GM12878 (cell line): ENCODE results near the gene SMIM9. TPM values are rescaled to one million over a fixed set of nuclear protein-coding genes. Genes with fewer than 3 reads are reported as not detected.
"Not testable (repeated sequence)": the region's sequence is repeated elsewhere in the genome, so short reads cannot be mapped to it uniquely, and the experiment has no call there.

Source experiments
- ATAC-seq: fragments of 200-7000 bp; cut with Tn5 transposase; 3 replicates; pipeline ENCODE4 v1.9.1; 2020; ENCODE audit warnings: mild to moderate bottlenecking, moderate library complexity
- BruUV-seq: library from RNA; stranded (reverse); fragments of 400-500 nt; replicated peaks from 2 replicates; lab custom pipeline; 2021; lab: Mats Ljungman, UMichigan
- CTCF ChIA-PET: fragments of 300-600 bp; sonication (Branson Sonifier 250); formaldehyde crosslinking; extraction: SDS; loops from one replicate; lab custom pipeline; 2021; ENCODE audit warnings: inconsistent platforms; lab: Yijun Ruan, JAX
- POLR2A ChIA-PET: fragments of 350-600 bp; formaldehyde crosslinking; extraction: SDS; loops from one replicate; lab custom pipeline; 2021; ENCODE audit warnings: inconsistent platforms; lab: Charles Lee
- RAD21 ChIA-PET: fragments of 300-600 bp; sonication (Branson Sonifier 250); formaldehyde crosslinking; loops from one replicate; lab custom pipeline; 2023; ENCODE audit warnings: antibody characterized with exemption; ENCODE audit not compliant: unreplicated experiment; lab: Charles Lee
- SMC1A ChIA-PET: fragments of 300-600 bp; sonication (Branson Sonifier 250); formaldehyde crosslinking; loops from one replicate; lab custom pipeline; 2023; ENCODE audit not compliant: unreplicated experiment, uncharacterized antibody; lab: Charles Lee
- DNase-seq: peaks from one replicate; pipeline ENCODE4 v3.0.0-alpha.2; 2011; ENCODE audit warnings: low read depth, low spot score
- FAIRE-seq: peaks from 3 replicates; lab custom pipeline; 2011; peaks lifted over from hg19 to GRCh38; lab: Jason Lieb, UNC
- H2AFZ ChIP-seq: 2 replicates; pipeline ENCODE4 v1.6.0; 2011; ENCODE audit warnings: low read depth, low read length, control low read depth; ENCODE audit not compliant: control insufficient read depth
- H3K27ac ChIP-seq: 2 replicates; pipeline ENCODE4 v1.5.1; 2011; ENCODE audit warnings: control low read depth; ENCODE audit not compliant: control insufficient read depth, insufficient read depth
- H3K27me3 ChIP-seq, 2 experiments: replicated peaks in 1 of 2; 2 replicates each; pipeline versions ENCODE4 v1.6.0 to v1.6.1; 2011; ENCODE audit warnings: low read length in 1 of 2; ENCODE audit not compliant: control insufficient read depth in 2 of 2, insufficient read depth in 2 of 2
- H3K36me3 ChIP-seq, 2 experiments: 2 replicates each; pipeline ENCODE4 v1.5.1; 2011; ENCODE audit warnings: low read length in 1 of 2; ENCODE audit not compliant: control insufficient read depth in 2 of 2, insufficient read depth in 2 of 2
- H3K4me1 ChIP-seq: 2 replicates; pipeline ENCODE4 v1.6.1; 2011; ENCODE audit warnings: mild to moderate bottlenecking, low read length, moderate library complexity, mixed read lengths; ENCODE audit not compliant: control insufficient read depth, insufficient read depth
- H3K4me2 ChIP-seq: 2 replicates; pipeline ENCODE4 v1.6.0; 2011; ENCODE audit warnings: control low read depth; ENCODE audit not compliant: control insufficient read depth, insufficient read depth
- H3K4me3 ChIP-seq: fragments of 200-600 bp; sonication (generic); 2 replicates; pipeline ENCODE4 v1.5.1; 2016
- H3K79me2 ChIP-seq: 2 replicates; pipeline ENCODE4 v1.6.0; 2011; ENCODE audit warnings: low read length; ENCODE audit not compliant: control insufficient read depth, insufficient read depth
- H3K9ac ChIP-seq: 2 replicates; pipeline ENCODE4 v1.8.0; 2011; ENCODE audit warnings: low read length, control low read depth, mixed read lengths; ENCODE audit not compliant: control insufficient read depth, insufficient read depth
- H3K9me3 ChIP-seq: replicated peaks from 3 replicates; pipeline ENCODE4 v1.5.1; 2011; ENCODE audit warnings: mild to moderate bottlenecking, low read length; ENCODE audit not compliant: control insufficient read depth, insufficient read depth
- H4K20me1 ChIP-seq: 2 replicates; pipeline ENCODE4 v1.6.0; 2011; ENCODE audit not compliant: control insufficient read depth, insufficient read depth
- MLLT1 ChIP-seq: fragments of 450-650 bp; IDR thresholded peaks from 2 replicates; pipeline ENCODE4 v1.6.1; 2016; ENCODE audit warnings: mild to moderate bottlenecking
- WGBS: methylation state at CpG from one replicate; pipeline ENCODE4 v1.1.6; 2016; ENCODE audit warnings: low lambda C conversion rate; ENCODE audit not compliant: insufficient replicate concordance, insufficient coverage; ENCODE audit errors: missing lambda C conversion rate; 5-methylcytosine and 5-hydroxymethylcytosine counted together
- in situ Hi-C: fragments of 300-500 bp; cut with MboI; formaldehyde crosslinking; loops from 9 replicates; pipeline ENCODE4 v1.14.3; 2018; ENCODE audit warnings: mixed read lengths
- intact Hi-C: fragments of 100-400 bp; cut with micrococcal nuclease; formaldehyde crosslinking; loops from one replicate; pipeline ENCODE4 v1.14.2; 2022; ENCODE audit not compliant: unreplicated experiment
- polyA plus RNA-seq, 11 experiments: library from polyadenylated mRNA; depleted of rRNA in 4 of 11; unstranded in 6 of 11; stranded (reverse) in 5 of 11; fragments of >200 nt; fragmentation: Nextera tagmentation in 4 of 11; fragmentation: Illumina TruSeq in 1 of 11; extraction: Ambion mirVana in 4 of 11; extraction: Trizol in 1 of 11; gene quantifications; 1 replicate in 1 of 11; 2 replicates in 10 of 11; pipeline versions ENCODE4 v1.2.1 to v1.2.3, GENCODE V29; 2011 to 2016; ENCODE audit warnings: inconsistent platforms in 2 of 11, missing spikeins in 2 of 11, low read depth in 1 of 11
- total RNA-seq, 4 experiments: library from RNA; depleted of rRNA in 3 of 4; stranded (reverse); fragments of >200 nt in 3 of 4; fragmentation: Illumina TruSeq in 1 of 4; extraction: Trizol in 1 of 4; gene quantifications; 2 replicates each; pipeline versions ENCODE4 v1.2.1 to v1.2.3, GENCODE V29; 2013 to 2021
- TF ChIP-seq, protein P1 (sequence below): fragments of 450-650 bp; IDR thresholded peaks from 2 replicates; pipeline ENCODE4 v1.6.1; 2016; ENCODE audit warnings: mild to moderate bottlenecking, moderate library complexity, borderline replicate concordance

The SMIM9 gene
- total and polyA plus RNA-seq, 10 of the 15 experiments (the other 5 are each of a cell fraction or from before 2014, with no cell fraction given), result not detected

DNA sequence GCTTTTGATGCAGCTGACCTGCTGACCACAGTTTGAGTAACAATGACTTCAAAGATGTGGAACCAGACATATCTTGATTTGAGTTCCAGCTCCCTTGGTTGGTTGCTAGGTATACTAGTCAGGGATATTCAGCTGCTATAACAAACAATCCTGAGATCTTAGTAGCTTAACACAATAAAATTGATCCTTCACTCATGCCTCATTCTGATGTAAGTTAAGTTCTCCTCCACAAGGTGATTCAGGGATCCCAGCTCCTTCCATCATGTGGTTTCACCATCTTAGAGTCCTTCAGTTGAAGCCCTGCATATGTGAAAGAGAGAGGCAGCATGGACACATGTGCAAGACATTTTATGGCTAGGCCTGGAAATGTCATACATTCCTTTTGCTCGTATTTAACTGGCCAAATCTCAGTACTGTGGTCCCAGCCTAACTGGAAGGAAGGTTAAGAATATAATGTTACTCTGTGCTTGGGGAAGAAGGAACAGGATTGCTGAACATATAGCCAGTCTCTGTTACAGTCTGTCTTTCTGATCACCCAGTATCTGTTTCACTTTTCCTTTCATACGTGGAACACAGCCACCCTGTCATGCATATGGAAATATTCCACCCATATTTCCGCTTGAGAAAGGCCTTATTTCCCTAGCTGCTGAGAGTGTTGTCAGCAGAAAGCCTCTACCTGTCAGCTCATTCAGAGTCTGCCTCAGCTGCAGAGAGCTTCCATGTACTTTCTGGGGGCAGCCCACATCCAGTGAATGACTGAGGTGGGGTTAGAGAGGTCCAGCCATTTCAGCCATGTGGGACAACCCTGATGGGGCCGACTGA lies 7.1 kb downstream of the SMIM9 start (continued):
- TF ChIP-seq, protein P1, sequence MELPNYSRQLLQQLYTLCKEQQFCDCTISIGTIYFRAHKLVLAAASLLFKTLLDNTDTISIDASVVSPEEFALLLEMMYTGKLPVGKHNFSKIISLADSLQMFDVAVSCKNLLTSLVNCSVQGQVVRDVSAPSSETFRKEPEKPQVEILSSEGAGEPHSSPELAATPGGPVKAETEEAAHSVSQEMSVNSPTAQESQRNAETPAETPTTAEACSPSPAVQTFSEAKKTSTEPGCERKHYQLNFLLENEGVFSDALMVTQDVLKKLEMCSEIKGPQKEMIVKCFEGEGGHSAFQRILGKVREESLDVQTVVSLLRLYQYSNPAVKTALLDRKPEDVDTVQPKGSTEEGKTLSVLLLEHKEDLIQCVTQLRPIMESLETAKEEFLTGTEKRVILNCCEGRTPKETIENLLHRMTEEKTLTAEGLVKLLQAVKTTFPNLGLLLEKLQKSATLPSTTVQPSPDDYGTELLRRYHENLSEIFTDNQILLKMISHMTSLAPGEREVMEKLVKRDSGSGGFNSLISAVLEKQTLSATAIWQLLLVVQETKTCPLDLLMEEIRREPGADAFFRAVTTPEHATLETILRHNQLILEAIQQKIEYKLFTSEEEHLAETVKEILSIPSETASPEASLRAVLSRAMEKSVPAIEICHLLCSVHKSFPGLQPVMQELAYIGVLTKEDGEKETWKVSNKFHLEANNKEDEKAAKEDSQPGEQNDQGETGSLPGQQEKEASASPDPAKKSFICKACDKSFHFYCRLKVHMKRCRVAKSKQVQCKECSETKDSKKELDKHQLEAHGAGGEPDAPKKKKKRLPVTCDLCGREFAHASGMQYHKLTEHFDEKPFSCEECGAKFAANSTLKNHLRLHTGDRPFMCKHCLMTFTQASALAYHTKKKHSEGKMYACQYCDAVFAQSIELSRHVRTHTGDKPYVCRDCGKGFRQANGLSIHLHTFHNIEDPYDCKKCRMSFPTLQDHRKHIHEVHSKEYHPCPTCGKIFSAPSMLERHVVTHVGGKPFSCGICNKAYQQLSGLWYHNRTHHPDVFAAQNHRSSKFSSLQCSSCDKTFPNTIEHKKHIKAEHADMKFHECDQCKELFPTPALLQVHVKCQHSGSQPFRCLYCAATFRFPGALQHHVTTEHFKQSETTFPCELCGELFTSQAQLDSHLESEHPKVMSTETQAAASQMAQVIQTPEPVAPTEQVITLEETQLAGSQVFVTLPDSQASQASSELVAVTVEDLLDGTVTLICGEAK, result no peak
- no peak for TF ChIP-seq MLLT1

DNA sequence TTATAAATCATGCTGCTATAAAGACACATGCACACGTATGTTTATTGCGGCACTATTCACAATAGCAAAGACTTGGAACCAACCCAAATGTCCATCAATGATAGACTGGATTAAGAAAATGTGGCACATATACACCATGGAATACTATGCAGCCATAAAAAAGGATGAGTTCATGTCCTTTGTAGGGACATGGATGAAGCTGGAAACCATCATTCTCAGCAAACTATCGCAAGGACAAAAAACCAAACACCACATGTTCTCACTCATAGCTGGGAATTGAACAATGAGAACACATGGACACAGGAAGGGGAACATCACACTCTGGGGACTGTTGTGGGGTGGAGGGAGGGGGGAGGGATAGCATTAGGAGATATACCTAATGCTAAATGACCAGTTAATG lies 8.9 kb downstream of the SMIM9 start:
- WGBS, result no CpG with 5 or more reads among the region's 3 CpGs
- H3K4me2 ChIP-seq, H3K79me2 ChIP-seq, H3K27me3 ChIP-seq, DNase-seq, H4K20me1 ChIP-seq, SMC1A ChIA-PET, BruUV-seq, ATAC-seq, in situ Hi-C loops, FAIRE-seq, H3K4me3 ChIP-seq, intact Hi-C loops, H3K27ac ChIP-seq, H3K36me3 ChIP-seq, RAD21 ChIA-PET, POLR2A ChIA-PET, H2AFZ ChIP-seq, H3K9ac ChIP-seq, H3K9me3 ChIP-seq, CTCF ChIA-PET: not testable (repeated sequence)
- H3K4me1 ChIP-seq, result peaks cover 17% of the 10 kb centered on the region
